Measurements from ENCODE around the gene DNER.

The DNER gene

DNA sequence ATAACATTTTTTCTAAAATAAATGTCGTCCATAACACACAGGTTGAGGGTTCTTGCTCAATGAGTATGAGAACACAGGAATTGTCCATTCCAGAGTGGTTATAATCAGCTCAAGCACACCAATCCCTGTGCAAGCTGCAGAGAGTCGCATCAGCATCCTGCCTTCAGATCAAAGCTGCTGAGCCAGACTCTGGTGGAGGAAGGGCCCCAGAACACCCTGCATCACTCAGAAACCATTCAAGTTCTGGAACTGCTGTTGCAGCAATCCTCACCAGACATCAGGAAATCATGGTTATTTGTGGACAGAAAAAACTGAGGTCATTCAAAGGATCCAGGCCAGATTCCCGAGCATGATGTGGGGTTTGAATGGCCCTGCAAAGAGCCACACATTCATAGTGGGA lies 44.5 kb downstream of the DNER start:
- H3K23ac ChIP-seq (ENCODE audit: low read length), result no peak overlapping the region

DNA sequence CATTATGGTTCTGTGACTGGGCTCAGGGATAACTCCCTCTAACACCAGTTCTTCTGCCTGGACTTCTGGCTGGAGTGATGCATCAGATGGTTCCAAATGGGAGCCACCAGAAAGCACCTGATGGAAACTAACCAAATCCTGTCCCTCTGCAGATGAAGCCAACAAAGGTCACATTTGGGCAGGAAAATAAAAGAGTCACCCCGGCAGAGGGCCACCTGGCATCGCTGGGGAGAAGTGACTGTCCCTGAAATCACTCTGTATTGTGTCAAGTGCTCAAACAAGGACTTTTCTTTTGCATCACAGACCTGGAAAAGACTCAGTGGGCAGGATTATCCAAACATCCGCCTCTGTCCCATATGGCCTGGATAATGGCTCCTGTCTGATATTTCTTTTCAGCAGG lies 47.5 kb downstream of the DNER start:
- no peak overlapping the region for H4K12ac ChIP-seq (ENCODE audit: low read depth, low read length)
- H3K27me3 ChIP-seq (ENCODE audit: insufficient read depth, low read length), result no peaks in the 10 kb centered on the region
- no peak overlapping the region for H3K4me2 ChIP-seq (ENCODE audit: low read length)
- H3K18ac ChIP-seq (ENCODE audit: low read length), result no peak overlapping the region
- H2BK5ac ChIP-seq (ENCODE audit: low read depth, low read length, poor library complexity), result no peak overlapping the region
- no peaks in the 10 kb centered on the region for H3K79me2 ChIP-seq (ENCODE audit: control insufficient read depth, insufficient read depth, low read length, poor library complexity)
- no peak overlapping the region for H2AFZ ChIP-seq (ENCODE audit: insufficient read depth, low read length, poor library complexity)
- H4K91ac ChIP-seq (ENCODE audit: low read depth, low read length), result no peak overlapping the region
- no peaks in the 10 kb centered on the region for H3K36me3 ChIP-seq (ENCODE audit: control insufficient read depth in 1 of 2, insufficient read depth in 2 of 2, low read length in 2 of 2)
- no peak overlapping the region for H2AK5ac ChIP-seq (ENCODE audit: low read length)
- no peak overlapping the region for H3K14ac ChIP-seq (ENCODE audit: low read length)
- no peak overlapping the region for H3K27ac ChIP-seq (ENCODE audit: low read depth, low read length)
- no peak overlapping the region for H3K9ac ChIP-seq (ENCODE audit: low read length)
- H3K79me1 ChIP-seq (ENCODE audit: low read length), result no peaks in the 10 kb centered on the region
- no peak overlapping the region for H2BK12ac ChIP-seq (ENCODE audit: low read length)
- H3K4ac ChIP-seq (ENCODE audit: low read depth, low read length), result no peak overlapping the region
- no CpG with 5 or more reads among the region's 3 CpGs for WGBS (ENCODE audit: extremely low coverage, insufficient coverage, insufficient read length)
- H2BK120ac ChIP-seq (ENCODE audit: insufficient read depth, low read length, poor library complexity), result no peak overlapping the region
- no peak for DNase-seq
- H4K8ac ChIP-seq (ENCODE audit: low read depth, low read length), result no peak overlapping the region
- no peaks in the 10 kb centered on the region for H3K9me3 ChIP-seq (ENCODE audit: insufficient read depth, low read depth, low read length)
- H3K4me3 ChIP-seq (ENCODE audit: low read depth, low read length), result no peak overlapping the region
- H3K23ac ChIP-seq (ENCODE audit: low read length), result no peak overlapping the region
- H3K4me1 ChIP-seq (ENCODE audit: control insufficient read depth in 1 of 2, insufficient read depth in 2 of 2, low read length in 2 of 2), result no peaks in the 10 kb centered on the region

More for the DNA sequence above, 44.5 kb downstream of the DNER start:
- Histone ChIP-seq H3K79me1 (ENCODE audit: low read length) (no peaks in the 10 kb centered on the region), H3K9ac (ENCODE audit: low read length) (no peak overlapping the region), H2BK120ac (ENCODE audit: insufficient read depth, low read length, poor library complexity) (no peak overlapping the region), H3K4me3 (ENCODE audit: low read depth, low read length) (no peak overlapping the region), H4K12ac (ENCODE audit: low read depth, low read length) (no peak overlapping the region), H3K27ac (ENCODE audit: low read depth, low read length) (no peak overlapping the region), H3K4me1 (ENCODE audit: control insufficient read depth in 1 of 2, insufficient read depth in 2 of 2, low read length in 2 of 2) (no peaks in the 10 kb centered on the region), H3K79me2 (ENCODE audit: control insufficient read depth, insufficient read depth, low read length, poor library complexity) (no peaks in the 10 kb centered on the region), H3K4me2 (ENCODE audit: low read length) (no peak overlapping the region), H2BK5ac (ENCODE audit: low read depth, low read length, poor library complexity) (no peak overlapping the region), H3K36me3 (ENCODE audit: control insufficient read depth in 1 of 2, insufficient read depth in 2 of 2, low read length in 2 of 2) (no peaks in the 10 kb centered on the region), H3K18ac (ENCODE audit: low read length) (no peak overlapping the region), H3K14ac (ENCODE audit: low read length) (no peak overlapping the region), H2AFZ (ENCODE audit: insufficient read depth, low read length, poor library complexity) (no peak overlapping the region), H4K8ac (ENCODE audit: low read depth, low read length) (no peak overlapping the region), H2AK5ac (ENCODE audit: low read length) (no peak overlapping the region), H3K27me3 (ENCODE audit: insufficient read depth, low read length) (no peaks in the 10 kb centered on the region), H2BK12ac (ENCODE audit: low read length) (no peak overlapping the region), H3K9me3 (ENCODE audit: insufficient read depth, low read depth, low read length) (no peaks in the 10 kb centered on the region), H3K4ac (ENCODE audit: low read depth, low read length) (no peak overlapping the region), H4K91ac (ENCODE audit: low read depth, low read length) (no peak overlapping the region)
- no CpG with 5 or more reads among the region's 3 CpGs for WGBS (ENCODE audit: extremely low coverage, insufficient coverage, insufficient read length)
- DNase-seq, result no peak

DNA sequence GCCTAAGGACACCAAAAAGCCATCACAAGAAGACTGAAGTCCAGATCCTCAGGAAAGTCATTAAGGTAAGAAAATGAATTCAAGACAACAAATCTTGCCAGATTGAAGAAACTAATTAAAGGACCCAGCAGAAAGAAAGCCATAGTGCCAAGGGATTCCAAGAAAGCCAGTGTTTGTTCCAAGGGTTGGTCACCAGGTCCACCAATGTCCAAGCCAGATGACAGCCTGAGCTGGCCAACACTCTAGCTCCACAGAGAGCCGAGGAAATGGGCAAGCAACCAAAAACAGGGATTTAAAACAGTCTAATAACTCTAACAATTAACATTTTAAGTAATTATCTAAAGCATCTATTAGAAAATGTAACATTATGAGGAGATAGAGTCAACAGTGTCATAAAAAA lies 49.2 kb downstream of the DNER start:
- DNase-seq, result no peak
- no peak overlapping the region for H4K8ac ChIP-seq (ENCODE audit: low read depth, low read length)
- no peak overlapping the region for H3K14ac ChIP-seq (ENCODE audit: low read length)
- H3K4me2 ChIP-seq (ENCODE audit: low read length), result no peak overlapping the region
- no peak overlapping the region for H3K18ac ChIP-seq (ENCODE audit: low read length)
- no peak overlapping the region for H2AK5ac ChIP-seq (ENCODE audit: low read length)
- no peak overlapping the region for H2BK12ac ChIP-seq (ENCODE audit: low read length)
- H3K27me3 ChIP-seq (ENCODE audit: insufficient read depth, low read length), result no peaks in the 10 kb centered on the region
- H3K79me2 ChIP-seq (ENCODE audit: control insufficient read depth, insufficient read depth, low read length, poor library complexity), result no peaks in the 10 kb centered on the region
- H4K12ac ChIP-seq (ENCODE audit: low read depth, low read length), result no peak overlapping the region
- no peaks in the 10 kb centered on the region for H3K4me1 ChIP-seq (ENCODE audit: control insufficient read depth in 1 of 2, insufficient read depth in 2 of 2, low read length in 2 of 2)
- H4K91ac ChIP-seq (ENCODE audit: low read depth, low read length), result no peak overlapping the region
- no peak overlapping the region for H3K9ac ChIP-seq (ENCODE audit: low read length)
- no CpG with 5 or more reads among the region's 1 CpG for WGBS (ENCODE audit: extremely low coverage, insufficient coverage, insufficient read length)
- no peaks in the 10 kb centered on the region for H3K36me3 ChIP-seq (ENCODE audit: control insufficient read depth in 1 of 2, insufficient read depth in 2 of 2, low read length in 2 of 2)
- no peaks in the 10 kb centered on the region for H3K9me3 ChIP-seq (ENCODE audit: insufficient read depth, low read depth, low read length)
- no peaks in the 10 kb centered on the region for H3K79me1 ChIP-seq (ENCODE audit: low read length)
- H2AFZ ChIP-seq (ENCODE audit: insufficient read depth, low read length, poor library complexity), result no peak overlapping the region
- H3K23ac ChIP-seq (ENCODE audit: low read length), result no peak overlapping the region
- H3K4me3 ChIP-seq (ENCODE audit: low read depth, low read length), result no peak overlapping the region
- no peak overlapping the region for H2BK5ac ChIP-seq (ENCODE audit: low read depth, low read length, poor library complexity)
- no peak overlapping the region for H2BK120ac ChIP-seq (ENCODE audit: insufficient read depth, low read length, poor library complexity)
- H3K27ac ChIP-seq (ENCODE audit: low read depth, low read length), result no peak overlapping the region
- no peak overlapping the region for H3K4ac ChIP-seq (ENCODE audit: low read depth, low read length)

DNA sequence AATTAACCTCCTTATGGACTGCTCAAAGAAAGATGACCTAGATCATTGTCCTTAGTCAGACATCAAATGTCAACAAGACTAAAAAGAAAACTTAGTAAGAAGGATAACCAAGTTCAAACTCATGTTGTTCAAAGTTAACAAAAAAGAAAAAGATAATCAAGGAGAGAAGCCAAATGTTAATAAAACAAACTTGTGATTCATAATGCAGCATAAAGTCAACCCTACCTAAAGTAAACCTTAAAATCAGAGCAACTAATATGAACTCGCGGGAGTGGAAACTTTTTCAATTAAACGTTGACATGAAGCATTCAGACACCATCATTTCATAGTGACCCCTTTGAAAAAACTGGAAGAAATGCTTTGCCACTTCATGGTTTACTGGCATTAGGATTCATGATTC lies 52.9 kb downstream of the DNER start:
- Histone ChIP-seq H3K27ac (ENCODE audit: low read depth, low read length) (no peak overlapping the region), H3K4me2 (ENCODE audit: low read length) (no peak overlapping the region), H3K79me1 (ENCODE audit: low read length) (no peaks in the 10 kb centered on the region), H4K8ac (ENCODE audit: low read depth, low read length) (no peak overlapping the region), H3K4me1 (ENCODE audit: control insufficient read depth in 1 of 2, insufficient read depth in 2 of 2, low read length in 2 of 2) (no peaks in the 10 kb centered on the region), H3K18ac (ENCODE audit: low read length) (no peak overlapping the region), H3K4me3 (ENCODE audit: low read depth, low read length) (no peak overlapping the region), H3K14ac (ENCODE audit: low read length) (no peak overlapping the region), H3K4ac (ENCODE audit: low read depth, low read length) (no peak overlapping the region), H3K9ac (ENCODE audit: low read length) (no peak overlapping the region), H2AFZ (ENCODE audit: insufficient read depth, low read length, poor library complexity) (no peak overlapping the region), H3K27me3 (ENCODE audit: insufficient read depth, low read length) (no peaks in the 10 kb centered on the region), H4K12ac (ENCODE audit: low read depth, low read length) (no peak overlapping the region), H2BK12ac (ENCODE audit: low read length) (no peak overlapping the region), H2BK120ac (ENCODE audit: insufficient read depth, low read length, poor library complexity) (no peak overlapping the region), H2BK5ac (ENCODE audit: low read depth, low read length, poor library complexity) (no peak overlapping the region), H3K9me3 (ENCODE audit: insufficient read depth, low read depth, low read length) (no peaks in the 10 kb centered on the region), H2AK5ac (ENCODE audit: low read length) (no peak overlapping the region), H4K91ac (ENCODE audit: low read depth, low read length) (no peak overlapping the region), H3K36me3 (ENCODE audit: control insufficient read depth in 1 of 2, insufficient read depth in 2 of 2, low read length in 2 of 2) (no peaks in the 10 kb centered on the region), H3K79me2 (ENCODE audit: control insufficient read depth, insufficient read depth, low read length, poor library complexity) (no peaks in the 10 kb centered on the region), H3K23ac (ENCODE audit: low read length) (no peak overlapping the region)
- DNase-seq, result no peak
- no CpG with 5 or more reads among the region's 3 CpGs for WGBS (ENCODE audit: extremely low coverage, insufficient coverage, insufficient read length)

DNA sequence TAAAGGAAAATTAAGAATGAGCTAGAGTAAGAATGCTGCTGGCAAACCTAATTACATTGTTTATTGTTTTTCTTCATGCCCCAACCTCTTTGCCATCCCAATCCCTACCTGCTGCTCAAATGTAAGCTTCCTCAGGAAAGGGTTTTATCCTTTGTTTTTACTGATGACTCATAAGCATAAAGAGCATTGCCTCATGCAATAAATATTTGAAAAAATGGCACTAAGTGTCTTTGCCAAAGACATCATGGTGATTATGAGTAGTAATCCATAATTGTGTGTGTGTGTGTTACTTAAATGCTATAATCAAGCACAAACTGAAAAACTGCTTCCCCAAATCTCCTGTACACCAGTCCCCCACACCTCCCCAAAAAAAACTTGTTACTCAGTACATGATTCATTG lies 53.4 kb downstream of the DNER start:
- Histone ChIP-seq H3K4me1 (ENCODE audit: control insufficient read depth in 1 of 2, insufficient read depth in 2 of 2, low read length in 2 of 2) (no peaks in the 10 kb centered on the region), H4K8ac (ENCODE audit: low read depth, low read length) (no peak overlapping the region), H3K23ac (ENCODE audit: low read length) (no peak overlapping the region), H3K4ac (ENCODE audit: low read depth, low read length) (no peak overlapping the region), H3K9me3 (ENCODE audit: insufficient read depth, low read depth, low read length) (no peaks in the 10 kb centered on the region), H2AFZ (ENCODE audit: insufficient read depth, low read length, poor library complexity) (no peak overlapping the region), H4K12ac (ENCODE audit: low read depth, low read length) (no peak overlapping the region), H3K27me3 (ENCODE audit: insufficient read depth, low read length) (no peaks in the 10 kb centered on the region), H2BK12ac (ENCODE audit: low read length) (no peak overlapping the region), H2BK120ac (ENCODE audit: insufficient read depth, low read length, poor library complexity) (no peak overlapping the region), H3K14ac (ENCODE audit: low read length) (no peak overlapping the region), H3K36me3 (ENCODE audit: control insufficient read depth in 1 of 2, insufficient read depth in 2 of 2, low read length in 2 of 2) (no peaks in the 10 kb centered on the region), H3K79me1 (ENCODE audit: low read length) (no peaks in the 10 kb centered on the region), H3K27ac (ENCODE audit: low read depth, low read length) (no peak overlapping the region), H4K91ac (ENCODE audit: low read depth, low read length) (no peak overlapping the region), H3K79me2 (ENCODE audit: control insufficient read depth, insufficient read depth, low read length, poor library complexity) (no peaks in the 10 kb centered on the region), H2AK5ac (ENCODE audit: low read length) (no peak overlapping the region), H3K4me2 (ENCODE audit: low read length) (no peak overlapping the region), H3K4me3 (ENCODE audit: low read depth, low read length) (no peak overlapping the region), H2BK5ac (ENCODE audit: low read depth, low read length, poor library complexity) (no peak overlapping the region), H3K9ac (ENCODE audit: low read length) (no peak overlapping the region), H3K18ac (ENCODE audit: low read length) (no peak overlapping the region)
- no peak for DNase-seq

Measured in trophoblast cell (in vitro differentiated cells and primary cell).